Trophoblast cell (in vitro differentiated cells and primary cell): ENCODE results near the gene ERCC3.

Experiments used
- DNase-seq, 2 donors: peaks; one replicate each; pipeline ENCODE4 v3.0.0-alpha.2; 2016
- H2AFZ ChIP-seq: 2 replicates; pipeline ENCODE4 v1.6.1; 2013; ENCODE audit warnings: low read length, moderate library complexity, mild to moderate bottlenecking; ENCODE audit not compliant: insufficient read depth, poor library complexity
- H2AK5ac ChIP-seq: 2 replicates; pipeline ENCODE4 v1.6.1; 2013; ENCODE audit warnings: mild to moderate bottlenecking, low read length
- H2BK120ac ChIP-seq: 2 replicates; pipeline ENCODE4 v1.6.1; 2013; ENCODE audit warnings: low read length, mild to moderate bottlenecking, moderate library complexity; ENCODE audit not compliant: insufficient read depth, poor library complexity
- H2BK12ac ChIP-seq: 2 replicates; pipeline ENCODE4 v1.6.1; 2013; ENCODE audit warnings: mild to moderate bottlenecking, low read length, moderate library complexity
- H2BK5ac ChIP-seq: 2 replicates; pipeline ENCODE4 v1.6.1; 2013; ENCODE audit warnings: low read length, low read depth, moderate library complexity, mild to moderate bottlenecking; ENCODE audit not compliant: poor library complexity
- H3K14ac ChIP-seq: 2 replicates; pipeline ENCODE4 v1.6.1; 2013; ENCODE audit warnings: mild to moderate bottlenecking, low read length
- H3K18ac ChIP-seq: 2 replicates; pipeline ENCODE4 v1.6.1; 2013; ENCODE audit warnings: mild to moderate bottlenecking, low read length
- H3K23ac ChIP-seq: 2 replicates; pipeline ENCODE4 v1.6.1; 2013; ENCODE audit warnings: low read length
- H3K27ac ChIP-seq: 2 replicates; pipeline ENCODE4 v1.5.1; 2013; ENCODE audit warnings: low read depth, mild to moderate bottlenecking, inconsistent platforms, low read length, moderate library complexity
- H3K27me3 ChIP-seq: 2 replicates; pipeline ENCODE4 v1.6.1; 2013; ENCODE audit warnings: inconsistent platforms, mild to moderate bottlenecking, low read length, moderate library complexity; ENCODE audit not compliant: insufficient read depth
- H3K36me3 ChIP-seq, 2 experiments: 1 replicate in 1 of 2; 2 replicates in 1 of 2; pipeline ENCODE4 v1.6.1; 2013; ENCODE audit warnings: low read length in 2 of 2, mild to moderate bottlenecking in 2 of 2, moderate library complexity in 1 of 2; ENCODE audit not compliant: insufficient read depth in 2 of 2, control insufficient read depth in 1 of 2
- H3K4ac ChIP-seq: 2 replicates; pipeline ENCODE4 v1.6.1; 2013; ENCODE audit warnings: low read depth, mild to moderate bottlenecking, low read length, moderate library complexity
- H3K4me1 ChIP-seq, 2 experiments: 1 replicate in 1 of 2; 2 replicates in 1 of 2; pipeline ENCODE4 v1.6.1; 2013; ENCODE audit warnings: low read length in 2 of 2, mild to moderate bottlenecking in 2 of 2, moderate library complexity in 1 of 2; ENCODE audit not compliant: insufficient read depth in 2 of 2, control insufficient read depth in 1 of 2
- H3K4me2 ChIP-seq: 2 replicates; pipeline ENCODE4 v1.6.1; 2013; ENCODE audit warnings: inconsistent platforms, mild to moderate bottlenecking, low read length, moderate library complexity
- H3K4me3 ChIP-seq: 2 replicates; pipeline ENCODE4 v1.5.1; 2013; ENCODE audit warnings: mild to moderate bottlenecking, low read depth, low read length, inconsistent platforms
- H3K79me1 ChIP-seq: one replicate; pipeline ENCODE4 v1.6.1; 2013; ENCODE audit warnings: low read length
- H3K79me2 ChIP-seq: 2 replicates; pipeline ENCODE4 v1.6.1; 2013; ENCODE audit warnings: low read length, mild to moderate bottlenecking; ENCODE audit not compliant: control insufficient read depth, insufficient read depth, poor library complexity
- H3K9ac ChIP-seq: 2 replicates; pipeline ENCODE4 v1.6.1; 2013; ENCODE audit warnings: mild to moderate bottlenecking, low read length
- H3K9me3 ChIP-seq: 2 replicates; pipeline ENCODE4 v1.6.1; 2013; ENCODE audit warnings: low read depth, mild to moderate bottlenecking, control low read depth, inconsistent platforms, low read length; ENCODE audit not compliant: insufficient read depth
- H4K12ac ChIP-seq: 2 replicates; pipeline ENCODE4 v1.6.1; 2013; ENCODE audit warnings: low read depth, mild to moderate bottlenecking, low read length, moderate library complexity
- H4K8ac ChIP-seq: 2 replicates; pipeline ENCODE4 v1.6.1; 2013; ENCODE audit warnings: low read depth, mild to moderate bottlenecking, low read length, moderate library complexity
- H4K91ac ChIP-seq: one replicate; pipeline ENCODE4 v1.6.1; 2013; ENCODE audit warnings: low read depth, mild to moderate bottlenecking, low read length, moderate library complexity
- WGBS: extraction: QIAGEN DNeasy Blood & Tissue Kit; methylation state at CpG from one replicate; pipeline ENCODE4 v1.1.7; 2013; ENCODE audit warnings: missing lambda C conversion rate; ENCODE audit not compliant: insufficient read length, insufficient coverage; ENCODE audit errors: extremely low coverage; 5-methylcytosine and 5-hydroxymethylcytosine counted together

The ERCC3 gene

GRCh38 chr2:127310980-127311379, 17.0 kb upstream of the ERCC3 start:
- H4K12ac ChIP-seq: no peak overlapping the region
- no peak overlapping the region for H3K23ac ChIP-seq
- H3K4me1 ChIP-seq: no peaks in the 10 kb centered on the region
- DNase-seq: no peak
- H2BK120ac ChIP-seq: no peak overlapping the region
- H3K4me3 ChIP-seq: no peak overlapping the region
- no peaks in the 10 kb centered on the region for H3K79me2 ChIP-seq
- no peak overlapping the region for H3K27ac ChIP-seq
- no peak overlapping the region for H2BK12ac ChIP-seq
- no peaks in the 10 kb centered on the region for H3K27me3 ChIP-seq
- H3K18ac ChIP-seq: no peak overlapping the region
- H3K9me3 ChIP-seq: no peaks in the 10 kb centered on the region
- peaks cover 10 to 30% of the 10 kb centered on the region in 2 experiments for H3K36me3 ChIP-seq
- no peaks in the 10 kb centered on the region for H3K79me1 ChIP-seq
- no peak overlapping the region for H2BK5ac ChIP-seq
- no peak overlapping the region for H3K9ac ChIP-seq
- H2AFZ ChIP-seq: no peak overlapping the region
- H4K8ac ChIP-seq: no peak overlapping the region
- H3K14ac ChIP-seq: no peak overlapping the region
- H3K4ac ChIP-seq: no peak overlapping the region
- H2AK5ac ChIP-seq: no peak overlapping the region
- WGBS: no CpG with 5 or more reads among the region's 3 CpGs
- H4K91ac ChIP-seq: no peak overlapping the region
- no peak overlapping the region for H3K4me2 ChIP-seq

- Histone ChIP-seq H2AK5ac (no peak overlapping the region), H2BK5ac (no peak overlapping the region), H3K79me1 (no peaks in the 10 kb centered on the region), H2BK120ac (no peak overlapping the region), H3K4me3 (no peak overlapping the region), H3K9me3 (no peaks in the 10 kb centered on the region), H3K4me1 (no peaks in the 10 kb centered on the region), H2AFZ (no peak overlapping the region), H2BK12ac (no peak overlapping the region), H3K27ac (no peak overlapping the region), H3K23ac (no peak overlapping the region), H4K8ac (no peak overlapping the region), H3K36me3 (peaks cover 7 to 23% of the 10 kb centered on the region in 2 experiments), H4K12ac (no peak overlapping the region), H3K27me3 (no peaks in the 10 kb centered on the region), H3K4me2 (no peak overlapping the region), H3K9ac (no peak overlapping the region), H3K14ac (no peak overlapping the region), H4K91ac (no peak overlapping the region), H3K79me2 (no peaks in the 10 kb centered on the region), H3K4ac (no peak overlapping the region), H3K18ac (no peak overlapping the region)
- WGBS: no CpG with 5 or more reads among the region's 4 CpGs
- no peak for DNase-seq
Measured at GRCh38 chr2:127309468-127309867, 15.5 kb upstream of the ERCC3 start.

DNA sequence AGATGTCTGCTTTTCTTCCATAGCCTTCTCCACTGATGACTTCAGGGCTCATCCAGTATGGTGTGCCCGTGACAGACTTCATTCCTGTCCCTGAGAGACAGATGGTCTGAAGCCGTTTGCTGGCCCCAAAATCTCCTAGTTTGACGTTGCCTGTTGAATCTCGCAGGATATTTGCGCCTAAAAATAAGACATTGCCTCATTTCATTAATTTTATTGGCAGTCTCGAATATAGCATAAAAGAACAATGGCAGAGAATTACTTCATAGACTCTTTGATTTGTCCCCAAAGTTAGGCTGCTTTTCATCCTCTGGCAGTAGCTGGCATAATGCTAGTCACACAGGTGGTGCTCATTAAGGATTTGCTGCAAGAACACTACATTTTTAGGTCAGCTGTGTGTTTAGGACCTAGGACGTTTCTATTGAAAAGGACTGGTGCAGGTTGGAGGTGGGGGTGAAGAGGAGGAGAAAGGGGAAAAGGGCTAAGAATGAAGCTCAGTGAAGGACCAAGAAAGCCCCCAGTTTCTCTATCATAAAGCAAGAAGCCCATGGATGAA, 14.7 kb upstream of the ERCC3 start:
- Histone ChIP-seq H3K4me1 (no peaks in the 10 kb centered on the region), H3K14ac (no peak overlapping the region), H3K9ac (no peak overlapping the region), H3K4me3 (no peak overlapping the region), H4K12ac (no peak overlapping the region), H4K91ac (no peak overlapping the region), H4K8ac (no peak overlapping the region), H3K27me3 (no peaks in the 10 kb centered on the region), H2BK120ac (no peak overlapping the region), H3K18ac (no peak overlapping the region), H3K23ac (no peak overlapping the region), H3K4ac (no peak overlapping the region), H2BK12ac (no peak overlapping the region), H3K36me3 (peaks cover 5 to 17% of the 10 kb centered on the region in 2 experiments), H3K4me2 (no peak overlapping the region), H3K79me2 (no peaks in the 10 kb centered on the region), H2AFZ (no peak overlapping the region), H2AK5ac (no peak overlapping the region), H2BK5ac (no peak overlapping the region), H3K9me3 (no peaks in the 10 kb centered on the region), H3K79me1 (no peaks in the 10 kb centered on the region), H3K27ac (no peak overlapping the region)
- WGBS: no CpG with 5 or more reads among the region's 7 CpGs
- DNase-seq: no peak

GRCh38 chr2:127305990-127306585, 12.1 kb upstream of the ERCC3 start:
- Histone ChIP-seq H4K91ac (no peak overlapping the region), H2BK120ac (no peak overlapping the region), H3K27me3 (no peaks in the 10 kb centered on the region), H3K4me3 (no peak overlapping the region), H4K12ac (no peak overlapping the region), H3K14ac (no peak overlapping the region), H3K4me2 (no peak overlapping the region), H2AFZ (no peak overlapping the region), H3K9ac (no peak overlapping the region), H4K8ac (no peak overlapping the region), H3K36me3 (peaks cover 5 to 10% of the 10 kb centered on the region in 2 experiments), H2BK12ac (no peak overlapping the region), H2AK5ac (no peak overlapping the region), H3K79me1 (no peaks in the 10 kb centered on the region), H3K4ac (no peak overlapping the region), H3K9me3 (no peaks in the 10 kb centered on the region), H2BK5ac (no peak overlapping the region), H3K27ac (no peak overlapping the region), H3K23ac (no peak overlapping the region), H3K4me1 (no peaks in the 10 kb centered on the region), H3K79me2 (no peaks in the 10 kb centered on the region), H3K18ac (no peak overlapping the region)
- no peak for DNase-seq
- WGBS: no CpG with 5 or more reads among the region's 4 CpGs
